Mesenchymal stem cell (in vitro differentiated cells and primary cell): ENCODE measurements around the gene MATN3.

Experiments used
- DNase-seq: peaks from one replicate; pipeline ENCODE4 v3.0.0-alpha.2; 2013
- H2AFZ ChIP-seq: one replicate; pipeline ENCODE4 v1.6.1; 2013; ENCODE audit warnings: low read depth, mild to moderate bottlenecking, control low read depth, inconsistent platforms, low read length, moderate library complexity
- H2AK5ac ChIP-seq: 2 replicates; pipeline ENCODE4 v1.6.1; 2013; ENCODE audit warnings: low read length, moderate library complexity, mild to moderate bottlenecking, inconsistent platforms; ENCODE audit not compliant: severe bottlenecking
- H2BK120ac ChIP-seq: one replicate; pipeline ENCODE4 v1.6.1; 2013; ENCODE audit warnings: low read depth, mild to moderate bottlenecking, inconsistent platforms, low read length, moderate library complexity
- H2BK12ac ChIP-seq, 2 experiments: one replicate each; pipeline ENCODE4 v1.6.1; 2013; ENCODE audit warnings: inconsistent platforms in 2 of 2, low read length in 2 of 2, mild to moderate bottlenecking in 2 of 2, moderate library complexity in 2 of 2, control low read depth in 1 of 2
- H2BK15ac ChIP-seq: one replicate; pipeline ENCODE4 v1.6.1; 2013; ENCODE audit warnings: mild to moderate bottlenecking, low read depth, inconsistent platforms; ENCODE audit not compliant: poor library complexity, severe bottlenecking
- H2BK5ac ChIP-seq: 2 replicates; pipeline ENCODE4 v1.6.1; 2013; ENCODE audit warnings: low read depth, mild to moderate bottlenecking, low read length, control low read depth, inconsistent platforms; ENCODE audit not compliant: poor library complexity, severe bottlenecking
- H3K14ac ChIP-seq, 2 experiments: one replicate each; pipeline ENCODE4 v1.6.1; 2013; ENCODE audit warnings: inconsistent platforms in 2 of 2, low read length in 2 of 2, control low read depth in 1 of 2, mild to moderate bottlenecking in 1 of 2, moderate library complexity in 1 of 2
- H3K18ac ChIP-seq, 2 experiments: one replicate each; pipeline ENCODE4 v1.6.1; 2013; ENCODE audit warnings: inconsistent platforms in 2 of 2, low read length in 2 of 2, control low read depth in 1 of 2, low read depth in 1 of 2, mild to moderate bottlenecking in 1 of 2
- H3K23ac ChIP-seq, 2 experiments: one replicate each; pipeline ENCODE4 v1.6.1; 2013; ENCODE audit warnings: inconsistent platforms in 2 of 2, low read length in 2 of 2, mild to moderate bottlenecking in 2 of 2, moderate library complexity in 2 of 2, control low read depth in 1 of 2
- H3K27ac ChIP-seq: 2 replicates; pipeline ENCODE4 v1.5.1; 2013; ENCODE audit warnings: mild to moderate bottlenecking, moderate library complexity, low read length, control low read depth, inconsistent platforms; ENCODE audit not compliant: poor library complexity, severe bottlenecking
- H3K27me3 ChIP-seq, 2 experiments: 2 replicates each; pipeline versions ENCODE4 v1.6.1 to v1.7.0; 2013; ENCODE audit warnings: low read length in 2 of 2, mild to moderate bottlenecking in 2 of 2, moderate library complexity in 2 of 2, control low read depth in 1 of 2, inconsistent platforms in 1 of 2; ENCODE audit not compliant: control insufficient read depth in 1 of 2, insufficient read depth in 1 of 2
- H3K36me3 ChIP-seq, 2 experiments: 2 replicates each; pipeline versions ENCODE4 v1.6.1 to v1.7.0; 2013; ENCODE audit warnings: low read length in 2 of 2, control low read depth in 1 of 2, inconsistent platforms in 1 of 2, low read depth in 1 of 2, mild to moderate bottlenecking in 1 of 2; ENCODE audit not compliant: insufficient read depth in 2 of 2, control insufficient read depth in 1 of 2
- H3K4ac ChIP-seq, 2 experiments: one replicate each; pipeline ENCODE4 v1.6.1; 2013; ENCODE audit warnings: inconsistent platforms in 2 of 2, low read length in 2 of 2, mild to moderate bottlenecking in 2 of 2, moderate library complexity in 2 of 2, control low read depth in 1 of 2, low read depth in 1 of 2
- H3K4me1 ChIP-seq: 2 replicates; pipeline ENCODE4 v1.6.1; 2013; ENCODE audit warnings: low read depth, low read length, control low read depth; ENCODE audit not compliant: control insufficient read depth, insufficient read depth
- H3K4me2 ChIP-seq: 2 replicates; pipeline ENCODE4 v1.6.1; 2013; ENCODE audit warnings: low read length, mild to moderate bottlenecking, inconsistent platforms; ENCODE audit not compliant: poor library complexity, severe bottlenecking
- H3K4me3 ChIP-seq, 2 experiments: 2 replicates each; pipeline versions ENCODE4 v1.5.1 to v1.7.0; 2013; ENCODE audit warnings: low read length in 2 of 2, mild to moderate bottlenecking in 2 of 2, control low read depth in 1 of 2, low read depth in 1 of 2; ENCODE audit not compliant: insufficient read depth in 1 of 2
- H3K79me1 ChIP-seq: replicated peaks from 2 replicates; pipeline ENCODE4 v1.6.1; 2013; ENCODE audit warnings: mild to moderate bottlenecking, control low read depth, low read length, inconsistent platforms; ENCODE audit not compliant: poor library complexity, severe bottlenecking
- H3K9ac ChIP-seq: 2 replicates; pipeline ENCODE4 v1.7.0; 2013; ENCODE audit warnings: mild to moderate bottlenecking, low read length, moderate library complexity
- H3K9me3 ChIP-seq: 2 replicates; pipeline ENCODE4 v1.7.0; 2013; ENCODE audit warnings: mild to moderate bottlenecking, low read length; ENCODE audit not compliant: control insufficient read depth
- H4K8ac ChIP-seq: one replicate; pipeline ENCODE4 v1.6.1; 2013; ENCODE audit warnings: inconsistent platforms, mild to moderate bottlenecking, low read length, moderate library complexity
- H4K91ac ChIP-seq: one replicate; pipeline ENCODE4 v1.6.1; 2013; ENCODE audit warnings: mild to moderate bottlenecking, low read length, inconsistent platforms
- WGBS: methylation state at CpG from one replicate; pipeline ENCODE4 v1.1.7; 2013; ENCODE audit warnings: mixed read lengths; 5-methylcytosine and 5-hydroxymethylcytosine counted together

MATN3 gene

DNA sequence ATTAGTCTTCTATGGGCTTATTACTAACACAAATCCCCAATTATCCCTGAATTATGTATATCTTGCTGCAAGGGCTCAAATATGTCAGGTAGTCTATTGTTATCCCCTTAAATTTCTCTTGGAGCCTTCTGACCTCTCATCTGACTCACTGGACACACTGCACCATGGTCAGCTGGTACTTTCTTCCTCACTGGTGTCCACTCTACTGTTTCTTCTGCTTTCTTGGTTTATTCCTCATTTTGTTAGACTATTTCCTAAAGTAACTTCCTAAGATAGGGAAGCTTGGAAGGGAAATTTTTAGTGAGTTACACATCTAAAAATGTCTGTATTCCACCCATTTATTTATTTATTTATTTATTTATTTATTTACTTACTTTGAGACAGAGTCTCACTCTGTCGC, 49.1 kb downstream of the MATN3 start:
- Histone ChIP-seq H2AFZ (no peak overlapping the region), H2BK5ac (no peak overlapping the region), H3K4me1 (no peaks in the 10 kb centered on the region), H3K4ac (no peak overlapping the region), H2AK5ac (no peak overlapping the region), H3K9me3 (no peaks in the 10 kb centered on the region), H3K79me1 (peaks cover 3% of the 10 kb centered on the region), H2BK15ac (no peak overlapping the region), H3K27ac (no peak overlapping the region), H3K36me3 (peaks cover 8 to 39% of the 10 kb centered on the region in 2 experiments), H2BK120ac (no peak overlapping the region), H4K91ac (no peak overlapping the region), H2BK12ac (no peak overlapping the region), H3K4me3 (no peak overlapping the region), H3K23ac (no peak overlapping the region), H3K27me3 (no peaks in the 10 kb centered on the region), H3K4me2 (no peak overlapping the region), H4K8ac (no peak overlapping the region), H3K9ac (no peak overlapping the region), H3K18ac (no peak overlapping the region), H3K14ac (no peak overlapping the region)
- 100% methylated on average over 1 of the region's 1 CpG for WGBS
- no peak for DNase-seq

DNA sequence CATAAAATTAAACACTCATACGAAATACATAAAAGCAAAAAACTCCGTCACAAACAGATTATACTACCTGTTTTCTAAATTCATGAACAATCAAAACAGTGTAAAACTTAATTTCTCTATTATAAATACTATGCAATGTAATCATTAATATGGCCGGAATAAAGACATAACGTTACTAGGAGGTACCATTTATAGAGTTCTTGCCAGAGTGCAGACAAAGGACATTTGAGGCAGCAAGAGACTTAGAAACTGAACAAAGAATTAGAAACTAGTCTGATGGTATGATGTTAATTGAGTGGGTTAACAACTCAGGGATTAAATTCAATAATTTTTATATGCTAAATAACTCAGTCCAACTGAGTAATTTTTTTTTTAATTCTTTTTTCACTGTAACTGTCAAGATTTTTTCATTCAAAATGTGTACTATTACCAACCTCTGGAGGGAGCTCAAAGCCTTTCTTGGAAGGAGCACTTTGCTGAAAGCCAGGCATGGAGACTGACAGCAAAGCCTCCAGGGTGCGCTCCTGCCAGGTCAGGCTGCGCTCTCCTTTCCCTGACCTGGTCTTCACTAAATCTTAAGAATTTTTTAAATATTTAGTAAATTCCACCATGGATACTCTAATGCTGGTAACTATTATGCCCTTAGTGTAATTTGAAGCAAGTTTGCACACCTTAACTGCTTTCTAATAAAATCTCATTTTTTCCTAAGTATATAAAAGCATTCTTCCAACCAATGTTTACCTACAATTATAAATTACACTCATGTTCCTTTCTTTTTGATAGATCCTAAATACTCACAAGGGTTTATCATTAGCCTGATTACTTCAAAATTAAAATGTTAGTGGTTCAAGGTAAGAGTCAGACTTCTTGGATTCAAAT, 56.7 kb downstream of the MATN3 start:
- no peak overlapping the region for H2BK120ac ChIP-seq
- no peak overlapping the region for H3K23ac ChIP-seq
- H3K79me1 ChIP-seq = peaks cover 2% of the 10 kb centered on the region
- H4K8ac ChIP-seq = no peak overlapping the region
- H2BK5ac ChIP-seq = no peak overlapping the region
- no peaks in the 10 kb centered on the region for H3K27me3 ChIP-seq
- H3K4me2 ChIP-seq = no peak overlapping the region
- no peak overlapping the region for H3K9ac ChIP-seq
- peaks cover 0 to 28% of the 10 kb centered on the region in 2 experiments for H3K36me3 ChIP-seq
- H2AFZ ChIP-seq = no peak overlapping the region
- H3K4me1 ChIP-seq = no peaks in the 10 kb centered on the region
- H3K18ac ChIP-seq = no peak overlapping the region
- no peak overlapping the region for H3K4ac ChIP-seq
- H3K4me3 ChIP-seq = no peak overlapping the region
- no peak overlapping the region for H2BK15ac ChIP-seq
- H4K91ac ChIP-seq = no peak overlapping the region
- H2AK5ac ChIP-seq = no peak overlapping the region
- WGBS = 80% methylated on average over 4 of the region's 6 CpGs
- no peak overlapping the region for H3K27ac ChIP-seq
- no peak overlapping the region for H2BK12ac ChIP-seq
- H3K14ac ChIP-seq = no peak overlapping the region
- DNase-seq = peak; percentile 79
- H3K9me3 ChIP-seq = no peaks in the 10 kb centered on the region

DNA sequence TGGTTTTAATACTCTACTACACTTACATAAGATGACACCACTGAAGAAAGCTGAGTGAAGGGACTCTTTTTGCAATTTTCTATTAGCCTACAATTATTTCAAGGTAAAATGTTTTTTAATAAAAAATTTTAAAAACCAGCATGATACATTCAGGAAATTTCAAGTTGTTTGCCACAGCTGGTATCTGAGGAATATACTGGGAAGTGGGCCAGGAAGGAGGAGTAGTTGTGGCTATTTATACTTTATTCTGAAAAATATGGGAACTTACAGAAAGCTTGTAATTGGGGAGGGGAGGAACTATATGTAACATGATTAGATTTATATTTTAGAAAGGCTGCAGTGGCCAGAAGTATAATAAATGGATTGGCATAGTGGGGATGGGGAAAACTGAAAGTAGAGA, 63.4 kb downstream of the MATN3 start:
- H3K4ac ChIP-seq = no peak overlapping the region
- no peak overlapping the region for H2BK120ac ChIP-seq
- no peak overlapping the region for H2BK12ac ChIP-seq
- H3K23ac ChIP-seq = no peak overlapping the region
- no peak overlapping the region for H2AK5ac ChIP-seq
- H3K14ac ChIP-seq = no peak overlapping the region
- H3K4me1 ChIP-seq = peaks cover 2% of the 10 kb centered on the region
- no peaks in the 10 kb centered on the region for H3K9me3 ChIP-seq
- H3K79me1 ChIP-seq = peaks cover 3% of the 10 kb centered on the region
- DNase-seq = no peak
- no peaks in the 10 kb centered on the region for H3K27me3 ChIP-seq
- H4K8ac ChIP-seq = no peak overlapping the region
- no peak overlapping the region for H3K18ac ChIP-seq
- no peak overlapping the region for H3K27ac ChIP-seq
- H2BK5ac ChIP-seq = no peak overlapping the region
- H2AFZ ChIP-seq = no peak overlapping the region
- H4K91ac ChIP-seq = no peak overlapping the region
- no peak overlapping the region for H2BK15ac ChIP-seq
- no peak overlapping the region for H3K9ac ChIP-seq
- H3K4me2 ChIP-seq = no peak overlapping the region
- peaks cover 0 to 69% of the 10 kb centered on the region in 2 experiments for H3K36me3 ChIP-seq
- H3K4me3 ChIP-seq = no peak overlapping the region

DNA sequence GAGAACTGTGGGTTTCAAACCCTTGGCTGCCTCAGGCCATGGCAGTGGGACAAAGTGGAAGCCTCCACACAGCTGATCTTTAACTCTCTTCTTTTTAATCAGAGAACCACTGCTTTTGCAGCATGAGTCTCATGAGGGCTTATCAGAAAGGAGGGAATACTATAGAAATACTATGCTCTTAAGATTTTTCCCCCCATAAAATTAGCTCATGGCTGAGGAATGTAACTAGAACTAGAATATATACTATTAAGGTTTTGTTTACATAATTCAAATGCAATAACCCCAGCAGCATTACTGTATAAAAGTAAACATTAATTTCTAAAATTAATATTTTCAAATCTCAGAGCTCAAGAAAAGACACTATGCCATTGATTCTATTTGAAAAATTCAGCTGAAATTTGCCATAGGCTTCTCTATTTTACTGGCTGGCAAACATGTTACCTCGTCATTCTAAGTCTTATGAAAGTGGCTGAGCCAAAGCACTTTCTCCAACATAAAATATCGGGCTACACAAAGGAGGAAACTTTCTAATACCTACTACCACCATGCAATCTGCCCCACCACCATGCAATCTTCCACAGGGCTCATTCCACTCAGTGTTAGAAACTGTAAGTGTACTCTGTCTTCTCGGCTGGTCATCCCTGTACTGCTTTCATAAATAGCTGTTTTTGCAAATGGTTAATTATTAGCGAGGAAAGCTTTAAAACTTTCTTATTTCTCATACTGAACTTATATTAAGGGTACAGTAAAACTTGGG, 65.1 kb downstream of the MATN3 start:
- no peak overlapping the region for H2BK120ac ChIP-seq
- no peak overlapping the region for H3K9ac ChIP-seq
- H2BK12ac ChIP-seq = no peak overlapping the region
- H3K23ac ChIP-seq = no peak overlapping the region
- H3K4me2 ChIP-seq = no peak overlapping the region
- 99% methylated on average over 2 of the region's 4 CpGs for WGBS
- no peak overlapping the region for H2BK5ac ChIP-seq
- H2BK15ac ChIP-seq = no peak overlapping the region
- H3K4ac ChIP-seq = no peak overlapping the region
- peak; percentile 5 for DNase-seq
- no peak overlapping the region for H2AK5ac ChIP-seq
- H3K27me3 ChIP-seq = no peaks in the 10 kb centered on the region
- H3K4me3 ChIP-seq = no peak overlapping the region
- no peak overlapping the region for H3K14ac ChIP-seq
- H3K4me1 ChIP-seq = peaks cover 2% of the 10 kb centered on the region
- no peaks in the 10 kb centered on the region for H3K9me3 ChIP-seq
- no peak overlapping the region for H4K8ac ChIP-seq
- H2AFZ ChIP-seq = no peak overlapping the region
- H3K79me1 ChIP-seq = peaks cover 1% of the 10 kb centered on the region
- peak overlapping the region; percentile 38 for H3K27ac ChIP-seq
- no peak overlapping the region for H4K91ac ChIP-seq
- H3K36me3 ChIP-seq = peaks cover 0 to 59% of the 10 kb centered on the region in 2 experiments
- H3K18ac ChIP-seq = no peak overlapping the region
